ENCODE data around the gene TSC22D2.

TSC22D2 gene

GRCh38 chr3:150443331-150443741 lies 35.2 kb downstream of the TSC22D2 start:
- H3K4me3 Mint-ChIP-seq, result no peak overlapping the region
- peaks cover 44% of the 10 kb centered on the region for H3K4me1 Mint-ChIP-seq (ENCODE audit: low read depth)
- H3K9me3 Mint-ChIP-seq (ENCODE audit: low read depth), result no peaks in the 10 kb centered on the region
- no peaks in the 10 kb centered on the region for H3K27me3 Mint-ChIP-seq
- H3K27ac Mint-ChIP-seq, result no peak overlapping the region
- H3K36me3 Mint-ChIP-seq, result peaks cover 17% of the 10 kb centered on the region

GRCh38 chr3:150444371-150444770 lies 36.3 kb downstream of the TSC22D2 start:
- H3K27ac Mint-ChIP-seq, result no peak overlapping the region
- H3K36me3 Mint-ChIP-seq, result peaks cover 16% of the 10 kb centered on the region
- peaks cover 51% of the 10 kb centered on the region for H3K4me1 Mint-ChIP-seq (ENCODE audit: low read depth)
- no peaks in the 10 kb centered on the region for H3K27me3 Mint-ChIP-seq
- H3K4me3 Mint-ChIP-seq, result no peak overlapping the region
- no peaks in the 10 kb centered on the region for H3K9me3 Mint-ChIP-seq (ENCODE audit: low read depth)

- Mint-ChIP-seq H3K27me3 (no peaks in the 10 kb centered on the region), H3K36me3 (peaks cover 13% of the 10 kb centered on the region), H3K4me1 (ENCODE audit: low read depth) (peaks cover 53% of the 10 kb centered on the region), H3K27ac (no peak overlapping the region), H3K4me3 (no peak overlapping the region), H3K9me3 (ENCODE audit: low read depth) (no peaks in the 10 kb centered on the region)
Observed at GRCh38 chr3:150446470-150446977, 38.4 kb downstream of the TSC22D2 start.

- Mint-ChIP-seq H3K4me1 (ENCODE audit: low read depth) (peaks cover 49% of the 10 kb centered on the region), H3K36me3 (peaks cover 8% of the 10 kb centered on the region), H3K27me3 (no peaks in the 10 kb centered on the region), H3K27ac (no peak overlapping the region), H3K4me3 (no peak overlapping the region), H3K9me3 (ENCODE audit: low read depth) (no peaks in the 10 kb centered on the region)
Observed at GRCh38 chr3:150447084-150447483, 39.0 kb downstream of the TSC22D2 start.

GRCh38 chr3:150447631-150448465 lies 39.8 kb downstream of the TSC22D2 start:
- peaks cover 46% of the 10 kb centered on the region for H3K4me1 Mint-ChIP-seq (ENCODE audit: low read depth)
- no peaks in the 10 kb centered on the region for H3K9me3 Mint-ChIP-seq (ENCODE audit: low read depth)
- no peak overlapping the region for H3K4me3 Mint-ChIP-seq
- no peaks in the 10 kb centered on the region for H3K27me3 Mint-ChIP-seq
- H3K27ac Mint-ChIP-seq, result no peak overlapping the region
- H3K36me3 Mint-ChIP-seq, result peaks cover 4% of the 10 kb centered on the region

GRCh38 chr3:150449169-150449721 lies 41.1 kb downstream of the TSC22D2 start:
- Mint-ChIP-seq H3K36me3 (peaks cover 2% of the 10 kb centered on the region), H3K4me3 (no peak overlapping the region), H3K27ac (peak overlapping the region; percentile 70), H3K4me1 (ENCODE audit: low read depth) (peaks cover 47% of the 10 kb centered on the region), H3K9me3 (ENCODE audit: low read depth) (no peaks in the 10 kb centered on the region), H3K27me3 (no peaks in the 10 kb centered on the region)

GRCh38 chr3:150450916-150451315 lies 42.8 kb downstream of the TSC22D2 start:
- Mint-ChIP-seq H3K27ac (no peak overlapping the region), H3K9me3 (ENCODE audit: low read depth) (no peaks in the 10 kb centered on the region), H3K4me3 (no peak overlapping the region)

GRCh38 chr3:150451329-150452048 lies 43.4 kb downstream of the TSC22D2 start:
- no peaks in the 10 kb centered on the region for H3K9me3 Mint-ChIP-seq (ENCODE audit: low read depth)
- H3K4me1 Mint-ChIP-seq (ENCODE audit: low read depth), result peaks cover 45% of the 10 kb centered on the region
- no peak overlapping the region for H3K4me3 Mint-ChIP-seq
- no peaks in the 10 kb centered on the region for H3K27me3 Mint-ChIP-seq
- H3K27ac Mint-ChIP-seq, result peak overlapping the region; percentile 16
- H3K36me3 Mint-ChIP-seq, result peaks cover 2% of the 10 kb centered on the region

More at GRCh38 chr3:150450916-150451315, 42.8 kb downstream of the TSC22D2 start:
- Mint-ChIP-seq H3K4me1 (ENCODE audit: low read depth) (peaks cover 46% of the 10 kb centered on the region), H3K36me3 (peaks cover 2% of the 10 kb centered on the region), H3K27me3 (no peaks in the 10 kb centered on the region)

- H3K27me3 Mint-ChIP-seq, result no peaks in the 10 kb centered on the region
- no peak overlapping the region for H3K27ac Mint-ChIP-seq
- no peak overlapping the region for H3K4me3 Mint-ChIP-seq
- H3K36me3 Mint-ChIP-seq, result peaks cover 5% of the 10 kb centered on the region
- H3K4me1 Mint-ChIP-seq (ENCODE audit: low read depth), result peaks cover 27% of the 10 kb centered on the region
- H3K9me3 Mint-ChIP-seq (ENCODE audit: low read depth), result no peaks in the 10 kb centered on the region
Observed at GRCh38 chr3:150453353-150453752, 45.3 kb downstream of the TSC22D2 start.

GRCh38 chr3:150454085-150454484 lies 46.0 kb downstream of the TSC22D2 start:
- Mint-ChIP-seq H3K4me3 (no peak overlapping the region), H3K36me3 (peaks cover 10% of the 10 kb centered on the region), H3K27me3 (no peaks in the 10 kb centered on the region), H3K9me3 (ENCODE audit: low read depth) (no peaks in the 10 kb centered on the region), H3K4me1 (ENCODE audit: low read depth) (peaks cover 22% of the 10 kb centered on the region), H3K27ac (no peak overlapping the region)

- no peaks in the 10 kb centered on the region for H3K27me3 Mint-ChIP-seq
- no peaks in the 10 kb centered on the region for H3K9me3 Mint-ChIP-seq (ENCODE audit: low read depth)
- H3K4me3 Mint-ChIP-seq, result no peak overlapping the region
- peaks cover 10% of the 10 kb centered on the region for H3K36me3 Mint-ChIP-seq
- H3K4me1 Mint-ChIP-seq (ENCODE audit: low read depth), result peaks cover 17% of the 10 kb centered on the region
- H3K27ac Mint-ChIP-seq, result no peak overlapping the region
Observed at GRCh38 chr3:150454622-150455021, 46.5 kb downstream of the TSC22D2 start.

- peaks cover 11% of the 10 kb centered on the region for H3K36me3 Mint-ChIP-seq
- H3K9me3 Mint-ChIP-seq (ENCODE audit: low read depth), result no peaks in the 10 kb centered on the region
- no peak overlapping the region for H3K4me3 Mint-ChIP-seq
- H3K27me3 Mint-ChIP-seq, result no peaks in the 10 kb centered on the region
- no peak overlapping the region for H3K27ac Mint-ChIP-seq
- peaks cover 17% of the 10 kb centered on the region for H3K4me1 Mint-ChIP-seq (ENCODE audit: low read depth)
Observed at GRCh38 chr3:150455341-150455740, 47.2 kb downstream of the TSC22D2 start.

- Mint-ChIP-seq H3K36me3 (peaks cover 11% of the 10 kb centered on the region), H3K27ac (no peak overlapping the region), H3K27me3 (no peaks in the 10 kb centered on the region), H3K9me3 (ENCODE audit: low read depth) (no peaks in the 10 kb centered on the region), H3K4me3 (no peak overlapping the region), H3K4me1 (ENCODE audit: low read depth) (peaks cover 7% of the 10 kb centered on the region)
Observed at GRCh38 chr3:150458001-150458400, 49.9 kb downstream of the TSC22D2 start.

- H3K27ac Mint-ChIP-seq, result peak overlapping the region; percentile 41
- no peaks in the 10 kb centered on the region for H3K27me3 Mint-ChIP-seq
- H3K4me3 Mint-ChIP-seq, result no peak overlapping the region
- H3K9me3 Mint-ChIP-seq (ENCODE audit: low read depth), result no peaks in the 10 kb centered on the region
- peaks cover 11% of the 10 kb centered on the region for H3K36me3 Mint-ChIP-seq
- H3K4me1 Mint-ChIP-seq (ENCODE audit: low read depth), result no peaks in the 10 kb centered on the region
Observed at GRCh38 chr3:150460484-150460883, 52.4 kb downstream of the TSC22D2 start.

GRCh38 chr3:150461399-150461798 lies 53.3 kb downstream of the TSC22D2 start:
- no peaks in the 10 kb centered on the region for H3K9me3 Mint-ChIP-seq (ENCODE audit: low read depth)
- no peaks in the 10 kb centered on the region for H3K4me1 Mint-ChIP-seq (ENCODE audit: low read depth)
- no peaks in the 10 kb centered on the region for H3K27me3 Mint-ChIP-seq
- no peak overlapping the region for H3K4me3 Mint-ChIP-seq
- H3K36me3 Mint-ChIP-seq, result peaks cover 15% of the 10 kb centered on the region
- no peak overlapping the region for H3K27ac Mint-ChIP-seq
